ENCODE results near the gene ERBIN. TPM values are rescaled to one million over a fixed set of nuclear protein-coding genes. Genes with fewer than 3 reads are reported as not detected.

Gene ERBIN
- polyA plus RNA-seq, 1 of the 3 experiments (the other 2 are of a cell fraction): 10.3 TPM

GRCh38 chr5:65994117-65994786 lies 67.9 kb downstream of the ERBIN start (continued):
- no peak for TF ChIP-seq MAX (IDR thresholded peaks at IDR 0.05; ENCODE audit: low read depth)
- no peak for TF ChIP-seq RXRA (IDR thresholded peaks at IDR 0.05; ENCODE audit: borderline replicate concordance, low read depth)
- TF ChIP-seq RAD21 (IDR thresholded peaks at IDR 0.05; ENCODE audit: low read length): no peak
- TF ChIP-seq ELF1 (IDR thresholded peaks at IDR 0.05): no peak
- TF ChIP-seq NRF1 (IDR thresholded peaks at IDR 0.05; ENCODE audit: low read depth, low read length): no peak

GRCh38 chr5:65999061-65999723 lies 72.8 kb downstream of the ERBIN start:
- Histone ChIP-seq H3K36me3 (replicated peaks in 1 of 2; ENCODE audit: control insufficient read depth in 1 of 2, insufficient read depth in 2 of 2, low read length in 1 of 2) (peaks cover 6 to 48% of the 10 kb centered on the region in 2 experiments), H3K9ac (no peak overlapping the region), H3K9me2 (no peaks in the 10 kb centered on the region), H3K27me3 (ENCODE audit: insufficient read depth) (no peaks in the 10 kb centered on the region), H3F3A (replicated peaks; ENCODE audit: insufficient read depth) (peaks cover 13% of the 10 kb centered on the region), H3K79me2 (ENCODE audit: insufficient read depth) (peaks cover 90% of the 10 kb centered on the region), H2AFZ (ENCODE audit: low read depth) (no peak overlapping the region), H4K20me1 (ENCODE audit: insufficient read depth) (peaks cover 39% of the 10 kb centered on the region), H3K4me2 (no peak overlapping the region), H3K27ac (ENCODE audit: low read depth in 2 of 2, low read length in 1 of 2) (no peak overlapping the region), H3K4me1 (ENCODE audit: control insufficient read depth in 1 of 2, insufficient read depth in 2 of 2, low read depth in 1 of 2, low read length in 1 of 2) (no peaks in the 10 kb centered on the region), H3K4me3 (ENCODE audit: low read depth in 2 of 2, low read length in 1 of 2) (no peak overlapping the region), H3K9me3 (no peaks in the 10 kb centered on the region)
- WGBS (ENCODE audit: low lambda C conversion rate): 98% methylated on average over 9 of the region's 9 CpGs
- TF ChIP-seq TEAD4 (IDR thresholded peaks at IDR 0.05; ENCODE audit: borderline replicate concordance, insufficient read depth) (no peak), POLR2AphosphoS5 (IDR thresholded peaks at IDR 0.05; ENCODE audit: low read depth, low read length) (no peak), MAX (IDR thresholded peaks at IDR 0.05; ENCODE audit: low read depth) (no peak), YY1 (IDR thresholded peaks at IDR 0.05; ENCODE audit: low read depth) (no peak), MEF2A (IDR thresholded peaks at IDR 0.05; ENCODE audit: borderline replicate concordance, low read depth) (no peak), GABPA (IDR thresholded peaks at IDR 0.05; ENCODE audit: low read depth) (no peak), EP300 (IDR thresholded peaks at IDR 0.05; ENCODE audit: borderline replicate concordance in 1 of 2, low read depth in 1 of 2, low read length in 1 of 2) (no peak), ELF1 (IDR thresholded peaks at IDR 0.05) (no peak), CHD2 (IDR thresholded peaks at IDR 0.05; ENCODE audit: low read length, partially characterized antibody) (no peak), TCF12 (IDR thresholded peaks at IDR 0.05) (no peak), RCOR1 (IDR thresholded peaks at IDR 0.05; ENCODE audit: low read length) (no peak), FOXM1 (IDR thresholded peaks at IDR 0.05; ENCODE audit: low read depth) (no peak), IRF3 (IDR thresholded peaks at IDR 0.05; ENCODE audit: low read depth, low read length) (no peak), FOSL2 (IDR thresholded peaks at IDR 0.05; ENCODE audit: borderline replicate concordance, low read depth) (no peak), RAD21 (IDR thresholded peaks at IDR 0.05; ENCODE audit: low read length) (no peak), CTCF (IDR thresholded peaks at IDR 0.05) (no peak)
- POLR2A ChIA-PET: no interaction called here
- CTCF ChIA-PET: no interaction called here
- DNase-seq: no peak

Measured in SK-N-SH (cell line).